ENCODE data around the gene GALM.
"Not testable (repeated sequence)": the region's sequence is repeated elsewhere in the genome, so short reads cannot be mapped to it uniquely, and the experiment has no call there.

Gene GALM

DNA sequence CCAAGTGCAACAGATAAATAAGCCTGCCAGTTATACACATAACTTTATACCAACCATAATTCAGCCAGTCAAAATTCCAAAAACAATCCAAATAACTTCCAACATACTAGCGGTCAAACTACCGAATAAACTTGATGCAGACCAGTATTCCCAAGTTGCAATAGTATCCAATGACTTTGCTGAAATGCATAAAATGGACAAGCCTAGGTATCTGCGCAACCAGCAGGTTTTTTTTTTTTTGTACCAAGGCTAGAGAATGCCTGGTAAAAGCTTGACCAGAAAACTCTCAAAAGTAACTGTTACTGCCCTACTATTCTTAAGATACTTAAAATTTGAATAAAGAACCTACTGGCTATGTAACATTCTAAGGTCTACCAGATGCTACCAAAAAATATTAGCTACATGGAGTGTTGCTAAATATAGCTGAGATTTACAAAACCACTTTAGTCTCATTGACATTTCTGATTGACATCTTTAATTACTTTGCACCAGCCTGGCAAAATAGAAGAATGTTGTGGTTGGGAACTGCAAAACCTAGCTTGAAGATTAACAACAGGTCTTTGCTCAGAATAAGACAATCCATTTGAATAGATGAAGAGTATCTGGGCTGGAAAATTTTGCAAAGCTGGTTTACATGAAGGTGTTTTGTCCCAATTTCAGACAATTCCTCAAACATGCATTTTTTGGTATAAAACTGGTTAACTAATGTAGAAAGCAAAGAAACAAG lies 77.9 kb downstream of the GALM start:
- no peak for DNase-seq

- no peak for DNase-seq
These were observed 78.5 kb downstream of the GALM start for GRCh38 chr2:38744399-38744780.

GRCh38 chr2:38745267-38745666 lies 79.4 kb downstream of the GALM start:
- DNase-seq, result no peak

DNA sequence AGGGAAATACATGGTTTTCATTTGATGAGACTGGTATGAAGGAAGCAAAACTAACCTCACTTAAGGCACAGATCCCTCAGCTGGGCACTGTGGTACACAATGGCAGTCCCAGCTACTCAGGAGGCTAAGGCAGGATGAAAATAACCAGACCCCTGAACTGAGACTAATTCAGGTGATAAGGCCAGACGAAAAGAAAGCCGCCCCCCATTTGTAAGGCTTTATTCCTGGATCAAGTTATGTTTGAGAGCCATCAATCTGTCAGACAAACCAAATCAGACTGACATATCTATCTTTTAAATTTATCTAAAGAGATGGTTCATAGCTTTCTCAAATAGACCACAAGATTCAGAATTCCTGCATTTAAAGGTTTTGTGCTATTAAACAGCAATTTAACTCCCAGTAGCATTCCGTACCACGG lies 81.1 kb downstream of the GALM start:
- no peak for DNase-seq

GRCh38 chr2:38747819-38748218 lies 81.9 kb downstream of the GALM start:
- DNase-seq, result no peak

DNA sequence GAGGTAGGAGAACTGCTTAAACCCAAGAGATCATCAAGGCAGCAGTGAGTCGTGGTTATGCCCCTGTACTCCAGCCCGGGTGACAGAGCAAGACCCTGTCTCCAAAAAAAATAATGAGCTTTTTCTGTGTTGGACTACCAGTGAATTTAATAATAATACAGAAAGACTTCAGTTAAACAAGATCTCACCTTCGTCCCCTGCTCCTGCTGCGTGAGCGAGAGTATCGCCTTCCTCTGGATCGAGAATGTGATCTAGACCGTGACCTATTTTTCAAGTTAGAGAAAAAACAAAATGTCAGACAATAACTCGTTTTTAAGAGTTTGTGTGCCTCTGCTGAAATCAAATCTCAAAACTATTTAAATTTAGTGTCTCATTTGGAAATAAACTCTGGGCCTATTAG lies 82.5 kb downstream of the GALM start:
- no peak for DNase-seq

GRCh38 chr2:38748943-38749804 lies 83.3 kb downstream of the GALM start:
- no peak for DNase-seq

- peak; percentile 27 to 50 for DNase-seq
These were observed 84.3 kb downstream of the GALM start for GRCh38 chr2:38750011-38750890.

- peak; percentile 97 to 100 for DNase-seq
These were observed 85.1 kb downstream of the GALM start, which contains the start of gene SRSF7 for GRCh38 chr2:38750891-38751595. SRSF7 (minus strand) TSS chr2:38751361; CDS start chr2:38751256, 105 bp downstream.

DNA sequence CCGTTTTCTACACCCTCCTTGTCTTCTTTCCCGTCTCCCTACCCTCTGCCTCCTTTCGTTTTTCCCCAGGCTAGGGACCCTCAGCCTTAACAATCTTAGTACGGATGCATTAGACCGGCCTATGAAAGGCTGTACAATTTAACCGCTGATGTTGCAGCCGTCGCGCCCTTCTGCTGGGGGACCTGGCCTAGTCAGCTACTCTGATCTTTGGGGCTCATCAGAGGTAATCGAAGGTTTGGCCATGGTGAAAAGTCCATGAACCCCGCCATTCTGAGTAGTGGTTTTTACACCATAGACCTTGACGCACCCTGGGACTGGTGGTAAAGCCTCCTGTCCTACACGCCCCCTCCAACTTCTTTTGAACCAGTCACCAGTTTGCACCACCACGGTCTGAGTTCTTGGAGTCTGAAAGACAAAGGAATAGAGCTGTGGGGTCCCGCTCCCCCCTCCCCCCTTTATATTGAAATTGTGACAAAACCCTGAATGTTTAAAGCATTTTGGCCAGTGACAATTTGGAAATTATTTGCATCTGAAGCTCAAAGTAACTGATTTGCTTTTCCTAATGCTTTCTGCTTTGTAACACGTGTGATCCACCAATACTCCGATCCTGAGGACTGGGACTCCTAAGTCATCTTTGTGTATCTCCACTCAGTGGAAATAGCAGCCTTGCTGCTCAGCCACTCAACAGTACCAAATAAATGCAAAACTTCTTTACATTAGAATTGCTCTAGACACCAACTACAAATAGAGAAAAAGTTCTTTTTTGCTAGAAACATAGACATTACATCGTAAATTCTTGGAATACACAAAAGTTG lies 85.9 kb downstream of the GALM start:
- DNase-seq, result no peak

- no peak for DNase-seq
These were observed 88.1 kb downstream of the GALM start for GRCh38 chr2:38754049-38754448.

DNA sequence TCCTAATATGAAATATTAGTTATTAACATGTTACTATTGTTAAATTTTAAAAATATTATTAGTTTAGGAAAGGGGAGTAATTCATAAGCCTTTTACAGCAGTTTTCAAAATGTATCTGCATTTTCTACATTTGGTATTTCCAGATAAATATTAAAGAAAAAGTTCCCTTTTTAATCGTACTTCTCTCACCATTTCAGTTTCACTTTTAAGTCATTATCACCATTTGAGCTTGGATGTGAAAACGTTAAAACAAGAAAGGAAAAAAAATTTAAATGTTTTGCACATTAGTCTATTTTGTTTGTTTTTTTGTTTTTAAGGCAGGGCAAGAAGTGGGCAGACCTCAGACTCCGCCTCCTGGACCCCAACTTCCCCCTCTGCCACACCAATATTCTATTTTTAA lies 88.6 kb downstream of the GALM start:
- peak in 1 of 2 donors; percentile 36 for DNase-seq

DNA sequence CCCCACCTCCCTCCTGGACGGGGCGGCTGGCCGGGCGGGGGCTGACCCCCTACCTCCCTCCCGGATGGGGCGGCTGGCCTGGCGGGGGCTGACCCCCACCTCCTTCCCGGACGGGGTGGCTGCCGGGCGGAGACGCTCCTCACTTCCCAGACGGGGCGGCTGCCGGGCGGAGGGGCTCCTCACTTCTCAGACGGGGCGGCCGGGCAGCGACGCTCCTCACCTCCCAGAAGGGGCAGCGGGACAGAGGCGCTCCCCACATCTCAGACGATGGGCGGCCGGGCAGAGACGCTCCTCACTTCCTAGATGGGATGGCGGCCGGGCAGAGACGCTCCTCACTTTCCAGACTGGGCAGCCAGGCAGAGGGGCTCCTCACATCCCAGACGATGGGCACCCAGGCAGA lies 90.0 kb downstream of the GALM start:
- DNase-seq, result not testable (repeated sequence)

GRCh38 chr2:38763228-38763627 lies 97.3 kb downstream of the GALM start:
- no peak for DNase-seq

- no peak for DNase-seq
These were observed 97.8 kb downstream of the GALM start for GRCh38 chr2:38763728-38764127.

DNA sequence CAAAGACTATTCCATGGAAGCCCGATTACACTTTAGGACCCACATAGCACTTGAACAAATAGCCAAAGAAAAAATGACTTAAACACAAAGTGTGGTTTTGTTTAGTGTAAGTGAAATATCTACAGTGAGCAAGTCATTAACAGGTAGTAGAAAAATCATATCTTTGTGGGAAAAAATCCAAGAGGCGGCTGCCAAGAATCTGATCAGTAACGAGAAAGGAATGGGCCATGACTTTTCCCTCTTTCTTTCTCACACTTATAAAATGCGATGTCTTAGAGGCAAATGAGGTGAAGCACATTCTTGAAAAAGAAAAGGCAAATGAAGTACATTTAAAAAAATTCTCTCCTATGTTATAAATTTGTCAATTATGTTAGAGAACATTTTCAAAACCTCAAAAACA lies 99.2 kb downstream of the GALM start:
- DNase-seq, result no peak

- DNase-seq, result no peak
These were observed 99.6 kb downstream of the GALM start for GRCh38 chr2:38765551-38765950.

- DNase-seq, result no peak
These were observed 105.7 kb downstream of the GALM start for GRCh38 chr2:38771632-38772031.

- no peak for DNase-seq
These were observed 109.4 kb downstream of the GALM start for GRCh38 chr2:38775097-38775920.

- no peak for DNase-seq
These were observed 110.0 kb downstream of the GALM start for GRCh38 chr2:38775921-38776225.

GRCh38 chr2:38776531-38776930 lies 110.6 kb downstream of the GALM start:
- no peak for DNase-seq

Measured in inflammatory macrophage treated with lipopolysaccharide for 1 hour (primary cell).